Right atrium auricular region (tissue), 2 donors: ENCODE data around the gene PRTFDC1. TPM values are rescaled to one million over a fixed set of nuclear protein-coding genes. Genes with fewer than 3 reads are reported as not detected.

Experiments
- DNase-seq: peaks from one replicate; pipeline ENCODE4 v3.0.0-alpha.2; 2019; ENCODE audit warnings: low spot score
- H3K27ac ChIP-seq, 2 donors: fragments of 200-600 bp; sonication (generic); 1 replicate in 1 of 2; 2 replicates in 1 of 2; pipeline ENCODE4 v1.5.1; 2016 to 2019
- H3K27me3 ChIP-seq, 2 donors: fragments of 200-600 bp; sonication (generic); one replicate each; pipeline versions ENCODE4 v1.5.1 to v1.6.0; 2017 to 2019
- H3K36me3 ChIP-seq: fragments of 200-600 bp; sonication (generic); one replicate; pipeline ENCODE4 v1.5.1; 2016
- H3K4me1 ChIP-seq, 2 donors: fragments of 200-600 bp; sonication (generic); one replicate each; pipeline versions ENCODE4 v1.5.1 to v1.6.0; 2017 to 2019
- H3K4me3 ChIP-seq, 2 donors: fragments of 200-600 bp; sonication (generic); 1 replicate in 1 of 2; 2 replicates in 1 of 2; pipeline ENCODE4 v1.5.1; 2017 to 2019; ENCODE audit warnings: mild to moderate bottlenecking in 1 of 2, moderate library complexity in 1 of 2
- H3K9me3 ChIP-seq, 2 donors: fragments of 200-600 bp; sonication (generic); one replicate each; pipeline ENCODE4 v1.5.1; 2019
- total RNA-seq, 2 donors: library from RNA; depleted of rRNA; stranded (reverse); fragments of >200 nt; gene quantifications; one replicate each; pipeline ENCODE4 v1.1.0, GENCODE V29; 2016
- TF ChIP-seq, protein P1 (sequence below), 2 donors: fragments of 200-600 bp; sonication (generic); IDR thresholded peaks; one replicate each; pipeline ENCODE4 v1.5.1; 2019; ENCODE audit warnings: antibody characterized with exemption in 2 of 2

The PRTFDC1 gene
- total RNA-seq, 2 donors from 2014 or later = 4.0 to 5.6 TPM

DNA sequence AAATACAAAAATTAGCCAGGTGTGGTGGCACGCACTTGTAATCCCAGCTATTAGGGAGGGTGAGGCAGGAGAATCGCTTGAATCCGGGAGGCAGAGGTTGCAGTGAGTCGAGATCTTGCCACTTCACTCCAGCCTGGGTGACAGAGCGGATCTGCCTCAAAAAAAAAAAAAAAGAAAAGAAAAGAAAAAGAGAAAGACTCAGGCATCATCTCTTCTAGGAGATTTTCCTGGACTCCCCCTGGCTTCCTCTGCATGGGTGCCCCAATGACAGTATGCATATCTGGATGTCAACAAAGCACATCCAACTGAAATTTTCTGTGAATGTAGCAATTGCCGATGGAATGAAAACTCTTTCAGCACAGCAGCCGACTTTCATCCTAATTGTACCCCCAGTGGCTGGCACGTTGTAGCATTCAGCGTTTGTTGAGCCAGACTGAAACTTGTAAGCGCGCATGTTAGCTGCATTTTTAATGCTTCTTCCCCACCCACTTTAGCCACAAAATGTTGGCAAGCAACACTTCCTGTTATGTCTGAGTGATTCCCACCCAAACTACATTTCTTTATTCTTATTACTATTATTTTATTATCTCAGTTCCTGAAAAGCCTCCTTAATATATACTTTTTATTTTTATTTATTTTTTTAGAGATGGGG, 70.2 kb downstream of the PRTFDC1 start:
- Histone ChIP-seq H3K27me3 (no peaks in the 10 kb centered on the region), H3K4me3 (no peak overlapping the region), H3K27ac (no peak overlapping the region), H3K36me3 (no peaks in the 10 kb centered on the region), H3K9me3 (no peaks in the 10 kb centered on the region), H3K4me1 (no peaks in the 10 kb centered on the region)
- no peak for DNase-seq
- TF ChIP-seq, protein P1, sequence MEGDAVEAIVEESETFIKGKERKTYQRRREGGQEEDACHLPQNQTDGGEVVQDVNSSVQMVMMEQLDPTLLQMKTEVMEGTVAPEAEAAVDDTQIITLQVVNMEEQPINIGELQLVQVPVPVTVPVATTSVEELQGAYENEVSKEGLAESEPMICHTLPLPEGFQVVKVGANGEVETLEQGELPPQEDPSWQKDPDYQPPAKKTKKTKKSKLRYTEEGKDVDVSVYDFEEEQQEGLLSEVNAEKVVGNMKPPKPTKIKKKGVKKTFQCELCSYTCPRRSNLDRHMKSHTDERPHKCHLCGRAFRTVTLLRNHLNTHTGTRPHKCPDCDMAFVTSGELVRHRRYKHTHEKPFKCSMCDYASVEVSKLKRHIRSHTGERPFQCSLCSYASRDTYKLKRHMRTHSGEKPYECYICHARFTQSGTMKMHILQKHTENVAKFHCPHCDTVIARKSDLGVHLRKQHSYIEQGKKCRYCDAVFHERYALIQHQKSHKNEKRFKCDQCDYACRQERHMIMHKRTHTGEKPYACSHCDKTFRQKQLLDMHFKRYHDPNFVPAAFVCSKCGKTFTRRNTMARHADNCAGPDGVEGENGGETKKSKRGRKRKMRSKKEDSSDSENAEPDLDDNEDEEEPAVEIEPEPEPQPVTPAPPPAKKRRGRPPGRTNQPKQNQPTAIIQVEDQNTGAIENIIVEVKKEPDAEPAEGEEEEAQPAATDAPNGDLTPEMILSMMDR (IDR thresholded peaks at IDR 0.05) = no peak

DNA sequence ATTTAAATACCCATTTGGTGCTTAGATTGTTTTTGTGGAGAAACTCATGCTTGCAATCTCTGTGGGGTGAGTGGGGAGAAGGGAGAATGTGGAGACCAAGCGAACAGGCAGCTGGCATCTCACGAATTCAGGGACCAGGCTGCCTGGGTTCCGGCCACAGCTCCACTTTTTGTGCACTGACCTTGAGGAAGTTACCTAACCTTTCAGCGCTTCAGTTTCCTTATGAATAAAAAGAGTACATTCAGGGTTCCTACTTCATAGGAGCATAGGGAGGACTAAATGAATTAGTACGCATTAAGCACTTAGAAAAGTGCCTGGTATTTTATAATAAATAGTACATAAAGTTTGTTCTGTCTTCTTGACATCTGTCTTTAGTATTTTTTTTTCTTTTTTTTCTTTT, 72.5 kb downstream of the PRTFDC1 start:
- Histone ChIP-seq H3K27me3 (no peaks in the 10 kb centered on the region), H3K9me3 (peaks cover 0 to under 1% of the 10 kb centered on the region in 2 donors), H3K36me3 (no peaks in the 10 kb centered on the region), H3K4me3 (no peak overlapping the region), H3K4me1 (no peaks in the 10 kb centered on the region), H3K27ac (no peak overlapping the region)
- TF ChIP-seq, protein P1 (IDR thresholded peaks at IDR 0.05) = no peak
- DNase-seq = no peak

DNA sequence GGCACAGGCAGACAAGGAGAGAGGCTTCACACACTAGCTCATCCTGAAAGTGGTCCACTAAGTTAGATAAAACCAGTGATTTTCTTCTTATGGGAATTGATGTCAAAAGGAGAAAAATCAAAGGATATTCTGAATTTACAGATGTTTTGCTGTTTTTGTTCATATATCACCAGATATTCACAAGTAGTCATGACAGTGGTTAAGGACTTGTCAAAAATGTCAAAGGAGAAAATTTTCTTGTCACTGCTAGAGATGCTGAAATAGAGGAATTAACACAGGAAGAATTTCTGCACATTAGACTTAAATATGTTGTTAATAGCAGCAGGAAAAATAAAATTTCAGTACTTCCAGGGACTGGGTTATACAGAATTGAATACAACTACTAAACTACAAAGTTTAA, 78.3 kb downstream of the PRTFDC1 start:
- Histone ChIP-seq H3K27me3 (no peaks in the 10 kb centered on the region), H3K36me3 (no peaks in the 10 kb centered on the region), H3K27ac (no peak overlapping the region), H3K4me1 (peaks cover 0 to 13% of the 10 kb centered on the region in 2 donors), H3K9me3 (peaks cover 0 to 4% of the 10 kb centered on the region in 2 donors), H3K4me3 (no peak overlapping the region)
- DNase-seq = no peak
- TF ChIP-seq, protein P1 (IDR thresholded peaks at IDR 0.05) = no peak

DNA sequence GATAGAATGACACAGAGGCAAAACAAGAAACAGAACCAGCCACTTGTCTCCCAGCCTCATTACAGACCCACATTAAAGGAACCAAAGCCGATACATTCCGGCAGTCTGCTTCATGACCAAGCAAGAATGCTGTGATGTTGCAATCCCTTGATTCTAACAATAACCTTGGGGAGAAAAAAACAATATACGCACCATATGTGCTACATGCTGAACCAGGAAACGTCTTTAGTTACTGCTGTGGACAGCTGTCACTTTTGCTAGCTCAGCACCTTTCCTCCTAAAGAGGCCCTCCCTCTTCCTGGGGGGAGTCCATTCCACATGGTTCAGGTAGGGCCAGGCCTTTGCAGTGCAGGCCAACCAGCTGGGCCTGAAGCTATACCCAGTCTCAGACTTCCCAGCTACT, 79.1 kb downstream of the PRTFDC1 start:
- Histone ChIP-seq H3K27me3 (no peaks in the 10 kb centered on the region), H3K9me3 (peaks cover 0 to 4% of the 10 kb centered on the region in 2 donors), H3K4me1 (peaks cover 0 to 13% of the 10 kb centered on the region in 2 donors), H3K4me3 (no peak overlapping the region), H3K36me3 (no peaks in the 10 kb centered on the region), H3K27ac (peak overlapping the region; percentile 9 to 26)
- TF ChIP-seq, protein P1 (IDR thresholded peaks at IDR 0.05) = no peak
- no peak for DNase-seq

DNA sequence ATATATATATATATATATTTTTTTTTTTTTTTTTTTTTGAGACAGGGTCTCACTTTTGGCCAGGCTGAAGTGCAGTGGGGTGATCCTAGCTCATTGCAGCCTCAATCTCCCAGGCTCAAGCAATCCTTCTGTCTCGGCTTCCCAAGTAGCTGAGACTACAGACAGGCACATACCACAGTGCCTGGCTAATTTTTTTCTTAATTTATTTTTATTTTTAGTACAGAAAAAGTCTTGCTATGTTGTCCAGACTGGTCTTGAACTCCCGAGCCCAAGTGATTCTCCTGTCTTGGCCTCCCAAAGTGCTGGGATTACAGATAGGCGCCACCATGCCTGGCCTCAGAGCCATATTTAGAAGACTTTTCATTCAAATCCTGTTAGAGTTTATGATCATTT, 79.6 kb downstream of the PRTFDC1 start:
- no peak overlapping the region for H3K27ac ChIP-seq
- H3K36me3 ChIP-seq = no peaks in the 10 kb centered on the region
- H3K27me3 ChIP-seq = no peaks in the 10 kb centered on the region
- no peak overlapping the region for H3K4me3 ChIP-seq
- peaks cover 0 to 4% of the 10 kb centered on the region in 2 donors for H3K9me3 ChIP-seq
- TF ChIP-seq, protein P1 (IDR thresholded peaks at IDR 0.05) = no peak
- H3K4me1 ChIP-seq = peaks cover 0 to 13% of the 10 kb centered on the region in 2 donors
- no peak for DNase-seq
